GM13977 (cell line): ENCODE data around the gene LPP.
"Not testable (repeated sequence)": the region's sequence is repeated elsewhere in the genome, so short reads cannot be mapped to it uniquely, and the experiment has no call there.

ENCODE experiments used
- DNase-seq: peaks from one replicate; pipeline ENCODE4 v3.0.0; 2012; ENCODE audit warnings: low spot score
- CTCF ChIP-seq: IDR thresholded peaks from 2 replicates; pipeline ENCODE4 v1.5.1; 2012; ENCODE audit warnings: mild to moderate bottlenecking, control low read depth; ENCODE audit not compliant: insufficient read depth; ENCODE audit errors: extremely low read depth, missing control alignments
- in situ Hi-C: fragments of 300-500 bp; cut with MboI; formaldehyde crosslinking; loops from one replicate; pipeline ENCODE4 v1.12.0; 2022; ENCODE audit warnings: low sequenced_read_pairs, low pct_unique_long_range_greater_than_20kb, mixed read lengths, inconsistent platforms; ENCODE audit not compliant: unreplicated experiment

The LPP gene

DNA sequence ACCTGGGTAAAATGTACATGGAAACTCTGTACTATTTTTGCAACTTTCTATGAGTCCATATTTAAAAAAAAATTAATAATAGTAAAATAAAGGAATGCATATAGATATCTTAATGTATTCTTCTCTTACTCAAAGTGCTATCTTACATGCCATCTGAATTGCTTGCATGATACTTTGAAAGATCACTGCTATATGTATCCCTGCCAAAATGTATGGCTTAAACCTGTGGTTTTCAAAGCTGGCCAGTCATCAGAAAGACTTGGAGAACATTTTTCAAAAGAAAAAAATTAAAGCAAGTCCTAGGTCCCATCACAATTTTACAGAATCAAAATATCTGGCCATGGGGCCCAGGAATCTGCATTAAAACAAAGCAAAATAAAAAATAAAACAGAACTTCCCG, 262.1 kb downstream of the LPP start:
- in situ Hi-C loops, result no loop called here
- TF ChIP-seq CTCF, result no peak
- no peak for DNase-seq

- no peak for TF ChIP-seq CTCF
- in situ Hi-C loops, result no loop called here
- DNase-seq, result no peak
These were observed 263.3 kb downstream of the LPP start for GRCh38 chr3:188417271-188417696.

GRCh38 chr3:188417766-188418165, 263.8 kb downstream of the LPP start:
- DNase-seq, result no peak
- in situ Hi-C loops, result no loop called here
- no peak for TF ChIP-seq CTCF

GRCh38 chr3:188421151-188421821, 267.3 kb downstream of the LPP start:
- TF ChIP-seq CTCF, result no peak
- no peak for DNase-seq
- in situ Hi-C loops, result no loop called here

DNA sequence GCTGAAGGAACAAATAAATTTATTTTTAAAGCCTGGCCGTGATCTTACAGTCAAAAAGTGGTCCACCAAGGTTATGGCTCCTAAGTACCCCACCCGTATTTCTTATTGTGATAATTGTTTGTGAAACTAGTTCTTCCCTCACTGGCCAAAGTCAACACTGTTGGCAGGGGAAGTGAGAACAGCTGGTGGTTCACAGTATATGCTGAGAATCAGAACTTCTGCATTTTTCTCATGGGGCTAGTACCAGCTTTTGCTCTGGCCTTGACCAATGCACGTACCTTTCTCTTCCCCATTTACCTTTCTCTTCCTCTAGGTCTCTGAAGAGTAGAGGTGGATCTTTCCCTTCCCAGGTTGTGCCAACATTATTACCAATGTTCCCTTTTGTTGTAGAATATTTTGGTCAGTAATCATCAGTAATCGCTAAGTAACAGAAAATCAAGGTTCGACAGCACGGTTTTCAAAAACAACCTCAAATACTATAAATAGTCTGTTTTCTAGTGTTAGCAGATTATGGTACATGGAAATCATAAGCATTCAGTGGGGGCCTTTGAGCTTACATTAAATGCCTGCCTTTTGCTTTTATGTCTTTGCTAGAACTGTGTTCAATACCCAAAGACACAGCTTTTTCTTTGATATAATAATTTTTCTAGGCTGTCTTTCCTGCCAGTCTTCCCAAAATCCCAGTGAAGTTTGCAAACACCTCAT, 268.0 kb downstream of the LPP start:
- DNase-seq, result peak; percentile 33
- in situ Hi-C loops, result no loop called here
- TF ChIP-seq CTCF, result no peak

GRCh38 chr3:188427981-188428380, 274.0 kb downstream of the LPP start:
- DNase-seq, in situ Hi-C loops: not testable (repeated sequence)

- in situ Hi-C loops, result no loop called here
- no peak for TF ChIP-seq CTCF
- DNase-seq, result no peak
These were observed 277.1 kb downstream of the LPP start for GRCh38 chr3:188431040-188431439.
